GM23338 (cell line): ENCODE data around the gene TMEM255B.
"Not testable (repeated sequence)": the region's sequence is repeated elsewhere in the genome, so short reads cannot be mapped to it uniquely, and the experiment has no call there.

Source experiments
- CREB1 ChIP-seq: fragments of 250-450 bp; sonication (Bioruptor Pico); IDR thresholded peaks from 2 replicates; pipeline ENCODE4 v1.5.0; 2020; ENCODE audit warnings: low read depth, mild to moderate bottlenecking, moderate library complexity
- CTCF ChIP-seq, 2 experiments: fragments of 200-600 bp in 1 of 2; sonication (generic) in 1 of 2; conservative IDR thresholded peaks; 2 replicates each; pipeline versions ENCODE4 v1.5.1 to v1.6.1; 2016 to 2017; ENCODE audit warnings: antibody characterized with exemption in 2 of 2, low read depth in 2 of 2, mild to moderate bottlenecking in 2 of 2, moderate library complexity in 1 of 2
- ETS1 ChIP-seq: IDR thresholded peaks from 2 replicates; pipeline ENCODE4 v1.6.1; 2016; ENCODE audit warnings: antibody characterized with exemption
- EZH2 ChIP-seq: fragments of 200-600 bp; sonication (generic); IDR thresholded peaks from one replicate; pipeline ENCODE4 v1.8.0; 2017; ENCODE audit warnings: antibody characterized with exemption, mild to moderate bottlenecking, low read depth; ENCODE audit not compliant: unreplicated experiment
- EZH2phosphoT487 ChIP-seq: fragments of 200-600 bp; sonication (generic); IDR thresholded peaks from one replicate; pipeline ENCODE4 v1.8.1; 2018; ENCODE audit warnings: antibody characterized with exemption; ENCODE audit not compliant: unreplicated experiment
- JUNB ChIP-seq: IDR thresholded peaks from one replicate; pipeline ENCODE4 v1.6.1; 2016; ENCODE audit warnings: antibody characterized with exemption; ENCODE audit not compliant: unreplicated experiment
- NANOG ChIP-seq: IDR thresholded peaks from 2 replicates; pipeline ENCODE4 v1.6.1; 2016; ENCODE audit warnings: antibody characterized with exemption, borderline replicate concordance
- POLR2AphosphoS5 ChIP-seq: IDR thresholded peaks from 2 replicates; pipeline ENCODE4 v1.6.1; 2016; ENCODE audit warnings: antibody characterized with exemption, low read depth
- REST ChIP-seq: IDR thresholded peaks from one replicate; pipeline ENCODE4 v1.6.1; 2018; ENCODE audit warnings: antibody characterized with exemption; ENCODE audit not compliant: unreplicated experiment
- ZNF114 ChIP-seq: fragments of 250-450 bp; sonication (Bioruptor Pico); IDR thresholded peaks from 2 replicates; pipeline ENCODE4 v1.5.0; 2020; ENCODE audit warnings: mild to moderate bottlenecking, moderate library complexity
- ZNF331 ChIP-seq: fragments of 250-450 bp; sonication (Bioruptor Pico); IDR thresholded peaks from 2 replicates; pipeline ENCODE4 v1.5.0; 2020; ENCODE audit warnings: low read depth, mild to moderate bottlenecking, moderate library complexity

DNA sequence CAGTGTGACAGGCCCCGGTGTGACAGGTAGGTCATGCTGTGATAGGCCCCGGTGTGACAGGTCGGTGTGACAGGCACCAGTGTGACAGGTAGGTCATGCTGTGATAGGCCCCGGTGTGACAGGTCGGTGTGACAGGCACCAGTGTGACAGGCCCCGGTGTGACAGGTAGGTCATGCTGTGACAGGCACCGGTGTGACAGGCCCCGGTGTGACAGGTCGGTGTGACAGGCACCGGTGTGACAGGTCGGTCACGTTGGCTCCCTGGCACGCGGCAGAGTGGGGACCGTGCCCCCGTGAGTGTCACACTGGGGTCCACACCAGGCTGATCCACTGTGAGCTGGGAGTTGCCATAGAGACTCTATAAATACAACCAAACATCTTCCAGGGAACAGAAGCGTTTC lies 75.0 kb downstream of the TMEM255B start:
- TF ChIP-seq REST; CTCF (conservative IDR thresholded peaks at IDR 0.05; ENCODE audit: low read depth in 2 of 2); POLR2AphosphoS5; ZNF114 (CRISPR knock-in tag); EZH2phosphoT487; EZH2; ETS1; ZNF331 (CRISPR knock-in tag); NANOG; JUNB; CREB1 (CRISPR knock-in tag): not testable (repeated sequence)
